Stomach smooth muscle (tissue), 2 donors: ENCODE data around the gene SLC38A9.

ENCODE experiments used
- H3K27ac ChIP-seq: one replicate; pipeline ENCODE4 v1.7.0; 2013; ENCODE audit warnings: mild to moderate bottlenecking, low read length, inconsistent platforms
- H3K27me3 ChIP-seq, 2 donors: one replicate each; pipeline ENCODE4 v1.7.0; 2013; ENCODE audit warnings: low read length in 2 of 2; ENCODE audit not compliant: insufficient read depth in 2 of 2, control insufficient read depth in 1 of 2
- H3K36me3 ChIP-seq, 2 donors: one replicate each; pipeline ENCODE4 v1.7.0; 2013; ENCODE audit warnings: low read length in 2 of 2; ENCODE audit not compliant: control insufficient read depth in 2 of 2, insufficient read depth in 2 of 2
- H3K4me1 ChIP-seq: one replicate; pipeline ENCODE4 v1.7.0; 2013; ENCODE audit warnings: low read length; ENCODE audit not compliant: control insufficient read depth, insufficient read depth
- H3K4me3 ChIP-seq, 2 donors: one replicate each; pipeline ENCODE4 v1.7.0; 2013; ENCODE audit warnings: low read length in 2 of 2
- H3K9ac ChIP-seq, 2 donors: one replicate each; pipeline ENCODE4 v1.7.0; 2013; ENCODE audit warnings: low read length in 2 of 2, mild to moderate bottlenecking in 1 of 2
- H3K9me3 ChIP-seq, 2 donors: one replicate each; pipeline ENCODE4 v1.7.0; 2013; ENCODE audit warnings: low read length in 2 of 2; ENCODE audit not compliant: control insufficient read depth in 2 of 2
- donor health status: healthy.
- donor health status: Pancreatic carcinoma.

The SLC38A9 gene

GRCh38 chr5:55633574-55634208 lies 78.4 kb downstream of the SLC38A9 start:
- Histone ChIP-seq H3K27me3 (no peaks in the 10 kb centered on the region), H3K9me3 (no peaks in the 10 kb centered on the region), H3K4me3 (peak overlapping the region; percentile 15 to 16), H3K4me1 (peaks cover 19% of the 10 kb centered on the region), H3K27ac (peak overlapping the region; percentile 2), H3K36me3 (no peaks in the 10 kb centered on the region), H3K9ac (peak overlapping the region in 1 of 2 donors; percentile 13)

DNA sequence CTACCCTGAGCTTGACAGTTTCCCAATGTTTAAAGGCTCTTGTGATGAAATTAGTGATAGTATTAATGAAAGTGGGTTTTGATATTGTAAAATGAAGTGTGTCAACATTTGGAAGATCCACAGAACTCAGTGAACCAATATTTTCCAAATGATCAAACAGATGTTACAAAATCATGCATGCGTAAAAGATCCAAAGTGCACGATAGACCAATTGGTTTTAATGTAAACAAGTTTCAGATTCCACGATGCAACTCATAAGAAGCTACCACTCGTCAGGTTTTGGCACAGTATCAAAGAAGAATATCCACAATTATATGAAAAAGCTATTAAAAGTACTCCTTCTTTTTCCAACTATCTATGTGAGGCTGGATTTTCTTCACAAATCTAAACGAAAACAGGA lies 82.3 kb downstream of the SLC38A9 start:
- H3K27me3 ChIP-seq = no peaks in the 10 kb centered on the region
- H3K9me3 ChIP-seq = no peaks in the 10 kb centered on the region
- H3K36me3 ChIP-seq = no peaks in the 10 kb centered on the region
- no peak overlapping the region for H3K9ac ChIP-seq
- H3K4me1 ChIP-seq = peaks cover 7% of the 10 kb centered on the region
- H3K27ac ChIP-seq = no peak overlapping the region
- H3K4me3 ChIP-seq = no peak overlapping the region

DNA sequence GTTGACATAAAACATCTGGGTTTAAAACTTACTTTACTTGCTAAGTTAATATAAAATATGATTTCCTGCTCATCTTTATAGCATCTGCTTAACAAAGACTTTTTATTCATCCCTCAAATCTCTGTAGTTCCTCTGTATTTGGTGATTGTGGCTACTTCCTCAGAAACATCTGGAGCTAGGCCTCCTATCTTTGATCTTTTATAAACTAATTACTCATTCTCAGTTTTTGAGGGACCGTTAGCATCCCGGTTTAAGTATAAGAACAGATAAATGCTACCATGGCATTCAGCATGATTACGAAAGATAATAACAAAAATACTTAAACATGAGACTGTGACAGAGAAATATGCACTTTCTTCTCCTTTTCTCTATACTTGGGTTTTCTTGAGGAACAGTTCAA lies 85.3 kb downstream of the SLC38A9 start:
- no peak overlapping the region for H3K27ac ChIP-seq

DNA sequence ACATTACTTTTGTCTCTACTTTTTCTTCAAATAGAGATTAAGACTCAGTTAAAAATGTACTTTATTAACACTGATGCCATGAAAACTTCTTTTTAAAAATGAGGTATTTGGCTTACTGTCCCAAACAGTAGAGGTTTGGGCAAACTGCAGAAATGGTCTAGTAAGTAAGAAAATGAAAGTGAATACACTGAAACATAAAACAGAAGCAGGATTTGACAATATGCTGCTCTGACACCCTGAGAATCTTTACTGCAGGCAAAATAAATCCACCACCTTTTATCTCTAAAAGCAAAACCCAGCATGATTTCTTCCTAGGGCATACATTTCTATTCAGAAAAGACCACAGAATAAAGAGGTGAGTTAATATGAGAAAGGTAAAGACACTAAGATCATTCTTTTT lies 86.2 kb downstream of the SLC38A9 start:
- Histone ChIP-seq H3K27me3 (no peaks in the 10 kb centered on the region), H3K4me3 (peak overlapping the region; percentile 36 to 47), H3K36me3 (no peaks in the 10 kb centered on the region), H3K9ac (no peak overlapping the region), H3K9me3 (no peaks in the 10 kb centered on the region), H3K4me1 (peaks cover 4% of the 10 kb centered on the region), H3K27ac (no peak overlapping the region)

More for the DNA sequence above, 85.3 kb downstream of the SLC38A9 start:
- H3K4me3 ChIP-seq = no peak overlapping the region
- peaks cover 4% of the 10 kb centered on the region for H3K4me1 ChIP-seq
- H3K27me3 ChIP-seq = no peaks in the 10 kb centered on the region
- no peaks in the 10 kb centered on the region for H3K36me3 ChIP-seq
- no peak overlapping the region for H3K9ac ChIP-seq
- no peaks in the 10 kb centered on the region for H3K9me3 ChIP-seq

DNA sequence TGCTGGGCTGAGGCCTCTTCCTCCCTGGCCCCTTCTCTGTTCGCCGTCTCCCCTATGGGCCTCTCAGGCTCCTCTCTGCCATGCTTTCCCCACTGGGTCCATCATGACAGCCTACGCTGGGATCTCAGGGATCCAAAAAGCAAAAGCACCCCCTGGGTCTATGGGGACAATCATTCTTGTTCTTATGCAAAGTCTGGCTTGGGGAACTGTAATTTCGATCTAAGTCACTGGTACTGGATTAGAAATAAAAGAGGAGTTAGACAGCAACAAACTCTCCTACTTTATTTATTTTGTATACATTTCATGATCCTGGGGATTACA lies 86.6 kb downstream of the SLC38A9 start:
- Histone ChIP-seq H3K4me1 (peaks cover 7% of the 10 kb centered on the region), H3K27me3 (no peaks in the 10 kb centered on the region), H3K27ac (peak overlapping the region; percentile 12), H3K9me3 (no peaks in the 10 kb centered on the region), H3K36me3 (no peaks in the 10 kb centered on the region), H3K4me3 (peak overlapping the region; percentile 36 to 47), H3K9ac (no peak overlapping the region)

- Histone ChIP-seq H3K27me3 (no peaks in the 10 kb centered on the region), H3K9ac (no peak overlapping the region), H3K9me3 (no peaks in the 10 kb centered on the region), H3K4me1 (peaks cover 7% of the 10 kb centered on the region), H3K27ac (peak overlapping the region; percentile 12), H3K36me3 (no peaks in the 10 kb centered on the region), H3K4me3 (peak overlapping the region; percentile 36 to 47)
These were observed 87.1 kb downstream of the SLC38A9 start for GRCh38 chr5:55624841-55625588.

GRCh38 chr5:55623789-55624188 lies 88.3 kb downstream of the SLC38A9 start:
- Histone ChIP-seq H3K27me3 (no peaks in the 10 kb centered on the region), H3K27ac (no peak overlapping the region), H3K9ac (no peak overlapping the region), H3K9me3 (no peaks in the 10 kb centered on the region), H3K4me3 (no peak overlapping the region), H3K36me3 (no peaks in the 10 kb centered on the region), H3K4me1 (peaks cover 7% of the 10 kb centered on the region)

GRCh38 chr5:55622460-55622859 lies 89.7 kb downstream of the SLC38A9 start:
- Histone ChIP-seq H3K36me3 (no peaks in the 10 kb centered on the region), H3K27ac (no peak overlapping the region), H3K4me3 (no peak overlapping the region), H3K27me3 (no peaks in the 10 kb centered on the region), H3K9ac (no peak overlapping the region), H3K9me3 (no peaks in the 10 kb centered on the region), H3K4me1 (peaks cover 7% of the 10 kb centered on the region)

DNA sequence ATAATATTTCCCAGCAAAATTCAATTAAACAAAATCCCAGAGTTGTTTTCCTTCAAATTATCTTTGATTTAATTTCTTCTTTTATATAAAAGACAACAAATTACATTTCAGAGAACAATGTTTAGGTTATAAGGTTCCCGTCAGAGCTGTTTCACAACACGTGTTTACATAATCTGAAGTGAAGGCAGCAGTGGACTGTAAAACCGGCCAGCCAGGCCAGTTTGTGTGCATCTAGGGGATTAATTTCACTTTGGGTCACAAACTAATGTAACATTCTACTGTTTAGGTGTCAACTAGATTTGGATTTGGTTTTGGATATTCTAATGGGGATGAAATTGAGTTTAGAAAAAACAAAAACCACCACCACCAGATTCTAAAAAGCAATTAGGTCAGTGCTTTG lies 90.9 kb downstream of the SLC38A9 start:
- Histone ChIP-seq H3K36me3 (no peaks in the 10 kb centered on the region), H3K9ac (no peak overlapping the region), H3K4me1 (peaks cover 7% of the 10 kb centered on the region), H3K27ac (peak overlapping the region; percentile 61), H3K4me3 (no peak overlapping the region), H3K9me3 (no peaks in the 10 kb centered on the region), H3K27me3 (no peaks in the 10 kb centered on the region)

DNA sequence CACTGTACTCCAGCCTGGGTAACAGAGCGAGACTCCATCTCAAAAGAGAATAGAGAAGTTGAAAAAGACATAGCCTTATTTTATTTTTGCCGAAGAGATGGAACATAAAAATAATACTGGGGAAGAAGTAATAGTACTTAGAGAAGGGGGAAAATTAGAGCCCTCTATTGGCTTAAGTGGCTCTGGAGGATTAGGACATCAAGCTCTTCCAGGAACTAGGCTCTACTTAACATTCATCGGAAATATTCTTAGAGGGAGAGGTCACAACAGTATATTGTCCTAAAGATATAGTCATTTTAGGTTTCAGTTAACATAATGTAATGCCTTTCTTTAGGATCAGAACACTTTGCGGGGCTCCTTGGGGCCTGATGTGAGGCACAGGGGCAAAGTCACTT lies 91.4 kb downstream of the SLC38A9 start:
- H3K36me3 ChIP-seq = no peaks in the 10 kb centered on the region
- no peak overlapping the region for H3K9ac ChIP-seq
- peak overlapping the region; percentile 61 for H3K27ac ChIP-seq
- H3K9me3 ChIP-seq = no peaks in the 10 kb centered on the region
- peaks cover 7% of the 10 kb centered on the region for H3K4me1 ChIP-seq
- H3K4me3 ChIP-seq = no peak overlapping the region
- no peaks in the 10 kb centered on the region for H3K27me3 ChIP-seq
